Measurements from ENCODE around the gene BDH1.

Gene BDH1

GRCh38 chr3:197510642-197511018 lies 45.1 kb downstream of the BDH1 start:
- no peak overlapping the region for H3K4me3 ChIP-seq (ENCODE audit: low read depth in 1 of 2, low read length in 2 of 2)

DNA sequence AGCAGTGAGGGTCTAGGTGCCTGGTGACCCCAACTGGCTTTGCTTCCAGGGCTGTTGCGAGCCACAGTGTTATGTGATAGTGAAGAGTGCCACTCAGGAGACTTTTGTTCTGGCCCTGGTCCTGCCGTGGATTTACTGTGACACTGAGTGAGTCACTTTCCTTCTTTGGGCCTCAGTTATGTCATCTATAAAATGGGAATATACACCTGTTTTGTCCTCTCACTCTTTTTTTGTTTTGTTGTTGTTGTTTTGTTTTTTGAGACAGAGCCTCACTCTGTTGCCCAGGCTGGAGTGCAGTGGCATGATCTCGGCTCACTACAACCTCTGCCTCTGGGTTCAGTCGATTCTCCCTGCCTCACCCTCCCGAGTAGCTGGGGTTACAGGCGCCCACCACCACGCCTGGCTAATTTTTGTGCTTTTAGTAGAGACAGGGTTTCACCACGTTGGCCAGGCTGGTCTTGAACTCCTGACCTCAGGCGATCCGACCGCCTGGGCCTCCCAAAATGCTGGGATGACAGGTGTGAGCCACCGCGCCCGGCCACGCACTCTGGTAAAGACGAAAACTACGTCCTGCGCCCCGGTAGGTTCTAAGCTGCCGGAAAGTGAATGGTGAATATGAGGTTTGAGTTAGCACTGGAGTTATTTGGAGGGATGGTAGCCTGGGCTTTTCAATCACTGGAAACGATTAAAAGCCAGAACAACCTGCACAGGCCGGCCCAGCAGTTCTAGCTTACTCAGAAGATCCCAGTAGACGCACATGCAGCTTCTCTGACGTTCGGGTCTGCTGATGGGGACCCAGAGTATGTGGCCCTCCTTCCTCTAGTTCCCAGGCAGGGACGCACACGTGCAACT lies 46.6 kb downstream of the BDH1 start:
- 0 out of 2 replicates have a peak, but pooled peaks cover 6% of the 10 kb centered on the region for H4K20me1 ChIP-seq (ENCODE audit: insufficient read depth, low read length)
- no peaks in the 10 kb centered on the region for H3K27me3 ChIP-seq (ENCODE audit: insufficient read depth, low read length, poor library complexity)
- ATAC-seq (ENCODE audit: insufficient read depth, low read depth) = no peak
- H3K4me1 ChIP-seq (ENCODE audit: insufficient read depth, low read length) = no peaks in the 10 kb centered on the region
- H3K27ac ChIP-seq (ENCODE audit: low read length) = no peak overlapping the region
- no peak overlapping the region for H3K9ac ChIP-seq (ENCODE audit: low read depth, low read length)
- no peak overlapping the region for H3K4me3 ChIP-seq (ENCODE audit: low read depth in 1 of 2, low read length in 2 of 2)
- H3K4me2 ChIP-seq (ENCODE audit: insufficient read depth, low read length) = no peak overlapping the region
- H3K79me2 ChIP-seq (ENCODE audit: insufficient read depth, low read length) = no peaks in the 10 kb centered on the region
- DNase-seq = no peak
- TF ChIP-seq EZH2 (IDR thresholded peaks at IDR 0.05; ENCODE audit: borderline replicate concordance, low read depth, low read length, severe bottlenecking) (no peak), CTCF (IDR thresholded peaks at IDR 0.05; ENCODE audit: borderline replicate concordance, extremely low read depth, low read length, poor library complexity, severe bottlenecking) (no peak)
- peaks cover 50% of the 10 kb centered on the region for H3K36me3 ChIP-seq (ENCODE audit: insufficient read depth, low read length)
- H3K9me3 ChIP-seq (ENCODE audit: insufficient read depth, low read length, severe bottlenecking) = no peaks in the 10 kb centered on the region
- no peak overlapping the region for H2AFZ ChIP-seq (ENCODE audit: low read depth, low read length)

More at GRCh38 chr3:197510642-197511018, 45.1 kb downstream of the BDH1 start:
- peaks cover 65% of the 10 kb centered on the region for H3K36me3 ChIP-seq (ENCODE audit: insufficient read depth, low read length)
- 0 out of 2 replicates have a peak, but pooled peaks cover 9% of the 10 kb centered on the region for H4K20me1 ChIP-seq (ENCODE audit: insufficient read depth, low read length)
- no peak overlapping the region for H3K9ac ChIP-seq (ENCODE audit: low read depth, low read length)
- H3K27me3 ChIP-seq (ENCODE audit: insufficient read depth, low read length, poor library complexity) = no peaks in the 10 kb centered on the region
- H3K79me2 ChIP-seq (ENCODE audit: insufficient read depth, low read length) = no peaks in the 10 kb centered on the region
- no peak for TF ChIP-seq EZH2 (IDR thresholded peaks at IDR 0.05; ENCODE audit: borderline replicate concordance, low read depth, low read length, severe bottlenecking)
- no peak for TF ChIP-seq CTCF (IDR thresholded peaks at IDR 0.05; ENCODE audit: borderline replicate concordance, extremely low read depth, low read length, poor library complexity, severe bottlenecking)
- H3K4me1 ChIP-seq (ENCODE audit: insufficient read depth, low read length) = no peaks in the 10 kb centered on the region
- no peak overlapping the region for H3K4me2 ChIP-seq (ENCODE audit: insufficient read depth, low read length)
- no peak overlapping the region for H3K27ac ChIP-seq (ENCODE audit: low read length)
- no peak overlapping the region for H2AFZ ChIP-seq (ENCODE audit: low read depth, low read length)
- DNase-seq (no peak), ATAC-seq (ENCODE audit: insufficient read depth, low read depth) (0 out of 3 replicates have a peak, but pooled peaks have one; percentile 4)
- H3K9me3 ChIP-seq (ENCODE audit: insufficient read depth, low read length, severe bottlenecking) = no peaks in the 10 kb centered on the region

DNA sequence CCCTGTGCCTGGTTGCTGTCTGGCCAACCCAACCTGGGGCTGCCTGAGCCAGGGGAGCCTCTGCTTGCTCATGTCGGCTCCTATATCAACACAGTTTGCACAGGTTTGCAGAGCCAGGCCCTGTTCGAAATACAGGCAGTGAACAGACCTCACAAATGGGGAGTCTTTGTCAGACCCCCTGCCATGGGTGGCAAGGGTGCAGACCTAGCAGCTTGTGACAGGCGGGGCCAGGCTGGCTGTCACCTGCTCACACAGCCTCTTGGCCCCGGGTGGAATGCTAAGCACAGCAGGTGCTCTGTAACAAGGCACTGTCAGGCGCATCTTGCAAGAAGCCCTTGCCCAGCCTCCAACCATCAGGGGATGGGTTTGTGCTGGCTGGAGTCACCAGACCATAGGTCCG lies 47.3 kb downstream of the BDH1 start:
- Histone ChIP-seq H3K79me2 (ENCODE audit: insufficient read depth, low read length) (no peaks in the 10 kb centered on the region), H3K27ac (ENCODE audit: low read length) (no peak overlapping the region), H3K27me3 (ENCODE audit: insufficient read depth, low read length, poor library complexity) (no peaks in the 10 kb centered on the region), H3K36me3 (ENCODE audit: insufficient read depth, low read length) (peaks cover 43% of the 10 kb centered on the region), H3K4me1 (ENCODE audit: insufficient read depth, low read length) (no peaks in the 10 kb centered on the region), H3K9me3 (ENCODE audit: insufficient read depth, low read length, severe bottlenecking) (no peaks in the 10 kb centered on the region), H3K4me3 (ENCODE audit: low read depth in 1 of 2, low read length in 2 of 2) (no peak overlapping the region), H4K20me1 (ENCODE audit: insufficient read depth, low read length) (0 out of 2 replicates have a peak, but pooled peaks cover 6% of the 10 kb centered on the region), H3K9ac (ENCODE audit: low read depth, low read length) (no peak overlapping the region), H3K4me2 (ENCODE audit: insufficient read depth, low read length) (no peak overlapping the region), H2AFZ (ENCODE audit: low read depth, low read length) (no peak overlapping the region)
- ATAC-seq (ENCODE audit: insufficient read depth, low read depth) = no peak
- TF ChIP-seq EZH2 (IDR thresholded peaks at IDR 0.05; ENCODE audit: borderline replicate concordance, low read depth, low read length, severe bottlenecking) = no peak
- TF ChIP-seq CTCF (IDR thresholded peaks at IDR 0.05; ENCODE audit: borderline replicate concordance, extremely low read depth, low read length, poor library complexity, severe bottlenecking) = no peak
- DNase-seq = no peak

Data from DND-41 (cell line).